AG04450 (cell line): ENCODE data around the gene ADAMTS2. TPM values are rescaled to one million over a fixed set of nuclear protein-coding genes. Genes with fewer than 3 reads are reported as not detected.

Experiments used
- CTCF ChIA-PET: fragments of 300-600, 350-600 bp; formaldehyde crosslinking; extraction: SDS; loops from one replicate; lab custom pipeline; 2022; ENCODE audit warnings: antibody characterized with exemption, inconsistent platforms; lab: Charles Lee
- POLR2A ChIA-PET: fragments of 350-600 bp; formaldehyde crosslinking; extraction: SDS; loops from one replicate; lab custom pipeline; 2021; ENCODE audit warnings: antibody characterized with exemption, inconsistent platforms; lab: Yijun Ruan, JAX
- DNase-seq: peaks from one replicate; pipeline ENCODE4 v3.0.0-alpha.2; 2011; ENCODE audit warnings: low read depth, low spot score
- H3K27ac ChIP-seq: one replicate; pipeline ENCODE4 v1.5.1; 2012; ENCODE audit warnings: low read depth, low read length, control low read depth
- H3K27me3 ChIP-seq: one replicate; pipeline ENCODE4 v1.6.0; 2012; ENCODE audit warnings: low read length; ENCODE audit not compliant: control insufficient read depth, insufficient read depth
- H3K4me3 ChIP-seq: 2 replicates; pipeline ENCODE4 v1.5.1; 2011; ENCODE audit warnings: mild to moderate bottlenecking, low read depth, low read length, control low read depth
- H3K9me3 ChIP-seq: 2 replicates; pipeline ENCODE4 v1.5.1; 2012; ENCODE audit warnings: low read length; ENCODE audit not compliant: control insufficient read depth, insufficient read depth
- polyA plus RNA-seq: library from polyadenylated mRNA; depleted of rRNA; stranded (reverse); fragments of >200 nt; gene quantifications from 2 replicates; pipeline ENCODE4 v1.2.3, GENCODE V29; 2011
- TF ChIP-seq, protein P1 (sequence below): IDR thresholded peaks from 2 replicates; pipeline ENCODE4 v1.5.1; 2011; ENCODE audit warnings: low read depth, low read length, control low read depth, inconsistent platforms

Gene ADAMTS2
- polyA plus RNA-seq, 1 experiment: 22.6 TPM

DNA sequence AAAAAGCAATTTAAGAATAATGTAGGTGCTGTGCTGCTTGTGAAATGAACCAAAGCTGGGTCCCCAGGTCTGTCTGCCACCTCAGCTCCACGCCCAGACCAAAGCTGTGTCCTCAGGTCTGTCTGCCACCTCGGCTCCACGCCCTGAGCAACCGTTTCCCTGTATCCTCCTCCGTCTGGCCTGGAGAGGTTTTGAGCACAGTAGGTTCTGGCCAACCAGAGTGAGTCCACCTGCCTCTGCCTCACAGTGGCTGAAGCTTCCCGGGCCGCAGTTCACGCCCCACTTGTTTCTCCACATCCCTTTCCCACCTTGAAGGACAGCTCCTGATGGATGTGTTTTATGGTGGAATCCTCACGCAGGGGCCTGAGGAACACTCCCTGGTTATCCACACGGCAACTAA lies 120.5 kb downstream of the ADAMTS2 start:
- no peak for DNase-seq
- H3K4me3 ChIP-seq: no peak overlapping the region
- no peaks in the 10 kb centered on the region for H3K27me3 ChIP-seq
- ChIA-PET CTCF (no interaction called here), POLR2A (interaction anchor here (0.5 kb wide), 1 partner anchor 173 kb away, joined by 4 read pairs; no protein-coding TSS in a partner anchor)
- peaks cover 20% of the 10 kb centered on the region for H3K9me3 ChIP-seq
- TF ChIP-seq, protein P1, sequence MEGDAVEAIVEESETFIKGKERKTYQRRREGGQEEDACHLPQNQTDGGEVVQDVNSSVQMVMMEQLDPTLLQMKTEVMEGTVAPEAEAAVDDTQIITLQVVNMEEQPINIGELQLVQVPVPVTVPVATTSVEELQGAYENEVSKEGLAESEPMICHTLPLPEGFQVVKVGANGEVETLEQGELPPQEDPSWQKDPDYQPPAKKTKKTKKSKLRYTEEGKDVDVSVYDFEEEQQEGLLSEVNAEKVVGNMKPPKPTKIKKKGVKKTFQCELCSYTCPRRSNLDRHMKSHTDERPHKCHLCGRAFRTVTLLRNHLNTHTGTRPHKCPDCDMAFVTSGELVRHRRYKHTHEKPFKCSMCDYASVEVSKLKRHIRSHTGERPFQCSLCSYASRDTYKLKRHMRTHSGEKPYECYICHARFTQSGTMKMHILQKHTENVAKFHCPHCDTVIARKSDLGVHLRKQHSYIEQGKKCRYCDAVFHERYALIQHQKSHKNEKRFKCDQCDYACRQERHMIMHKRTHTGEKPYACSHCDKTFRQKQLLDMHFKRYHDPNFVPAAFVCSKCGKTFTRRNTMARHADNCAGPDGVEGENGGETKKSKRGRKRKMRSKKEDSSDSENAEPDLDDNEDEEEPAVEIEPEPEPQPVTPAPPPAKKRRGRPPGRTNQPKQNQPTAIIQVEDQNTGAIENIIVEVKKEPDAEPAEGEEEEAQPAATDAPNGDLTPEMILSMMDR: no peak
- no peak overlapping the region for H3K27ac ChIP-seq

DNA sequence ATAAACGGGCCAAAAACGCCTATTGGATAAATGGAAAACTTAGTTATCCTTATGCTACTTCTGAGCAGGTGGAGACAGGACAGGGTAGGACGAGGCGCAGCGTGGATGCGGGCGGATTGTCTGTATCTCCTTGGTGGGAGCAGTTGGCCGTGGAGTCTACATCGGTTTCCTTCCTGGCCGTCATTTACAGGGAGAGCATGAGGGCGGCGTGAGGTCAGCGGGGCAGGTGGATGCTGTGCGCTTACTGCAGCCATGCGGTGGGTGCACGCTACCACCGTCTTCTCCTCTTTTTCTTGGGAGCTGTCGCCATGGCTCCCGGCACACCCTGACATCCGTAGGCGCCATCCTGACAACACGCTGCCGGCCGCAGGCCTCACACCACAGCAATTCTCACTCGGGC lies 121.3 kb downstream of the ADAMTS2 start:
- no peaks in the 10 kb centered on the region for H3K27me3 ChIP-seq
- POLR2A ChIA-PET: no interaction called here
- TF ChIP-seq, protein P1: no peak
- CTCF ChIA-PET: no interaction called here
- H3K9me3 ChIP-seq: peaks cover 20% of the 10 kb centered on the region
- H3K4me3 ChIP-seq: no peak overlapping the region
- no peak for DNase-seq
- no peak overlapping the region for H3K27ac ChIP-seq

DNA sequence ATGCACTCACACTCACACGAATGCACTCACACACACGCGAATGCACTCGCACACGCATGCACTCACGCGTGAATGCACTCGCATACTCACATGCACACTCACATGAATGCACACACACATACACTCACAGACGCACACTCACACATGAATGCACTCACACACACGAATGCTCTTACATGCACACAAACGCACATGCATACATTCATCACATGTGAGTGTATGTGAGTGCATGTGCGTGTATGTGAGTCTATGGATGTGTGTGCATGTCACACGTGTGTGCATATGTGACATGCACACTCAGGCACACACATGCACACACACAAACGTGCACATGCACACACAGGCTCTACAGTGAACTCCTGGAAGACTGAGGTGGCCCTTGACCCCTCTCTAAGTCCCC lies 121.7 kb downstream of the ADAMTS2 start:
- ChIA-PET POLR2A (no interaction called here), CTCF (no interaction called here)
- Histone ChIP-seq H3K4me3 (no peak overlapping the region), H3K27ac (no peak overlapping the region), H3K27me3 (no peaks in the 10 kb centered on the region), H3K9me3 (peaks cover 20% of the 10 kb centered on the region)
- DNase-seq: no peak
- TF ChIP-seq, protein P1: no peak

DNA sequence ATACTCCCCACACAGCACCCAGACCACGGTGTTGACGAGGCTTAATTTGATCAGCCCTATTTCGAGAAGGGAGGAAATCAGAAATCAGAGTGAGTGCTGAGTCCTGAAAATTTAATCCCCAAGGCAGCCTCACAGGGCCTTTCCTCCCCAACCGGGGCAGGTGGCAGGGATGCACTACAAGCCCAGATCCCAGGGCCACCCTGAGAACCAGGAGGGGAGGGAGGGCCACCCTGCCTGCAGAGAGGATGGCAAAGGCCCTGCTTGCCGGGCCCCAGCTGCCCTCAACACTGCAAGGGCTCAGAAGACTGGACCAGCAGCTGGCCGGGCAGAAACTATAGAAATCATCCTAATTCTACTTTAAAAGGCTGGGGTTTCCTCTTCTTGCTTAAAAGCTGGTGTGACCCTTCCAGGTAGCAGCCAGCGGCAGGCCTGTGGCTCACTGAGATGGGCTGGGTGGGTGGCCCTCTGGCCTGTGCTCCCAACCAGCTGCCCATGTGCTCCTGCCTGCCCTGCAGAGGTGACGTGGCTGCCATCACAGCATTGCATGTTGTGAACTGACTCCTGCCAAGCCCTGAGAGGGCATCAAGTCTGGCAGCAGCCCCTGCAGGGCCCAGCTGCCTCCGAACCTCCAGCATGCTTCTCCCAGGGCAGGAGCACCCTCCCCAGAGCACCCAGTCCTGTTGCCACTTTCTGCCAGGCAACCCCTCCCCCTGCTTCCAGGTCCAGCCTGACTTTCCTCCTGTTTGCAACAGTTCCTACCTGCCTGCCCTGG lies 122.8 kb downstream of the ADAMTS2 start:
- H3K27me3 ChIP-seq: no peaks in the 10 kb centered on the region
- no peak overlapping the region for H3K4me3 ChIP-seq
- DNase-seq: no peak
- POLR2A ChIA-PET: no interaction called here
- TF ChIP-seq, protein P1: no peak
- peaks cover 20% of the 10 kb centered on the region for H3K9me3 ChIP-seq
- CTCF ChIA-PET: no interaction called here
- no peak overlapping the region for H3K27ac ChIP-seq

DNA sequence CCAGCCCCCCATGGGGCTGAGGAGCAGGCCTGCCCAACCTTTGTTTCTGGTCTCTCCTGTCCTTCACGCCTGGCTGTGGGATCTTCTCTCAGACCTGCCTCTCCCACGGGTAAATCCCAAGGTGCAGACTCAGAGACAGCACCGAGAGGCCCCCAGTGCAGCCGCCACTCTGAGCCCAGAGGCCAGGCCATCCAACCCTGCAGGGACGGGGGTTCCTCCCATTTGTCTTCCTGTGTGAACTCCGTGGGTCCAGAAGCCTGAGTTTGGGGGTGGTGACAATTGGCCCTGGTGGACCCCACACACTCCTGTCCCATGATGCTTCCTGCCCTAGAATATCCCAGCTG lies 123.4 kb downstream of the ADAMTS2 start:
- CTCF ChIA-PET: no interaction called here
- no peak overlapping the region for H3K27ac ChIP-seq
- DNase-seq: no peak
- H3K4me3 ChIP-seq: no peak overlapping the region
- POLR2A ChIA-PET: no interaction called here
- TF ChIP-seq, protein P1: no peak
- H3K9me3 ChIP-seq: peaks cover 20% of the 10 kb centered on the region
- no peaks in the 10 kb centered on the region for H3K27me3 ChIP-seq
